Ectodermal cell (in vitro differentiated cells): Measurements from ENCODE around the gene C9orf153.
"Not testable (repeated sequence)": the region's sequence is repeated elsewhere in the genome, so short reads cannot be mapped to it uniquely, and the experiment has no call there.

ENCODE experiments used
- H3K27ac ChIP-seq: 2 replicates; pipeline ENCODE4 v1.7.0; 2013; ENCODE audit warnings: mild to moderate bottlenecking, low read depth, low read length; ENCODE audit not compliant: insufficient read depth, poor library complexity, severe bottlenecking
- H3K27me3 ChIP-seq: 2 replicates; pipeline ENCODE4 v1.7.0; 2013; ENCODE audit warnings: mild to moderate bottlenecking, low read length; ENCODE audit not compliant: insufficient read depth, control insufficient read depth, poor library complexity, severe bottlenecking
- H3K36me3 ChIP-seq: one replicate; pipeline ENCODE4 v1.7.0; 2013; ENCODE audit warnings: low read length; ENCODE audit not compliant: control insufficient read depth, insufficient read depth
- H3K4me1 ChIP-seq: one replicate; pipeline ENCODE4 v1.7.0; 2013; ENCODE audit warnings: low read length; ENCODE audit not compliant: control insufficient read depth, insufficient read depth
- H3K4me3 ChIP-seq: 2 replicates; pipeline ENCODE4 v1.7.0; 2013; ENCODE audit warnings: low read depth, low read length, control low read depth; ENCODE audit not compliant: insufficient read depth
- H3K9me3 ChIP-seq: 2 replicates; pipeline ENCODE4 v1.7.0; 2013; ENCODE audit warnings: mild to moderate bottlenecking, low read length, moderate library complexity; ENCODE audit not compliant: control insufficient read depth
- WGBS, 2 experiments: methylation state at CpG; one replicate each; pipeline ENCODE4 v1.1.7; 2013; ENCODE audit warnings: missing lambda C conversion rate in 2 of 2; 5-methylcytosine and 5-hydroxymethylcytosine counted together

The C9orf153 gene

DNA sequence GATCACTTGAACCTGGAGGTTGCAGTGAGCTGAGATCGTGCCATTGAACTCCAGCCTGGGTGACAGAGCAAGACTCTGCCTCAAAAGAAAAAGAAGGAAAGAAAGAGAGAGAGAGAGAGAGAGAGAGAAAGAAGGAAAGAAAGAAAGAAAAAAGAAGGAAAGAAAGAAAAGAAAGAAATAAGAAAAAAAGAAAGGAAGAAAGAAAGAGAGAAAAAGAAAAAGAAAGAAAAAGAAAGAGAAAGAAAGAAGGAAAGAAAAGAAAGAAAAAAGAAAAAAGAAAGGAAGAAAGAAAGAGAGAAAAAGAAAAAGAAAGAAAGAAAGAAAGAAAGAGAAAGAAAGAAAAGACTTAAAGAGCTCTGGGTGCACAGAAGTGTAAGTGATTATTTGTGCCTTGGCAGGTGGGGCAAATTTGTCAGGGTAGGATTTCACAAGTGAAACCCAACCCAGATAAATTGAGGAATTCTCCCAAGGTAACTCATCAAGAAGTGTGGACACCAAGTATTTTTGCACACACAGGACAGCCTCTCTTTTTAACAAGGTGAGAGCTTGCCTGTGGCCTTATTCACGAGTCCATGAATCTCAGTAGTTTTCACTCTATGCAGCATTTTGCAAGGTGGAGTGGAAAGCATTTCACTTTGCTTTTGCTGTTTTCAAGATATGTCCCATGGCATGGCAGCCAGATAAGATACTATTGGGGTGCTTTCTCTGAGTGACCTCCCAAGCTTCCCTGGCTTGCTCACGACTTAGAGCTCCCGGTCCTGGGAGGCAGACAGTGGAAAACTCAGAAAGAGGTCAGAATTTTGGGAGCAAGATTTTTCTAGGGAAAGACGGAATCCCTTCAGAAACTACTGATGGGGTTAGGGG is 57.8 kb downstream of the C9orf153 start:
- H3K27ac ChIP-seq: no peak overlapping the region

DNA sequence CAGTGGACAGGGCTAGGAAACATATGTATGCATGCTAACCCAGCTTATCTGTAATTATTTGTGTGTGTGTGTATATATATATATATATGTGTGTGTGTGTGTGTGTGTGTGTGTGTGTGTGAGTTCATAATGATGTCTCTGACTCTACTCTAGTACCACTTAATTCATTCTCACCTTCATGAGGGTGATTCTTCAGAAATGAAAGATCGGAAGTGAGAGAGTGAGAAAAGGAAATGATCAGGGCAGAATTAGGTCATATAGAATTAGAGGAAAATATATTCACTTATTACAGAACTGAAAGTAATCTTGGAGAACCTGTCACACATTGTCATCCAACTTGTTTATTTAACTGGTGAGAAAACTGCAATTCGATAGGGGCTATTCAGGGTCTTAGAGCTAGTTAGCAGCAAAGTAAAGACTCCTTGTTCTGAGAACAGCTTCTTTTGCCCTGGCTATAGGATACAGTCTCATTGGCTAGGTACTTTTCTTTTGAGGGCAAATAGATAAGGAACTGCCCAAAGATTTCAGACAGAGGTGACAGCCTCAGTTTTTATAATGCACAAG is 58.8 kb downstream of the C9orf153 start:
- 84 to 90% methylated on average over 1 of the region's 2 CpGs for WGBS, 2 experiments
- Histone ChIP-seq H3K27me3 (no peaks in the 10 kb centered on the region), H3K36me3 (no peaks in the 10 kb centered on the region), H3K27ac (no peak overlapping the region), H3K9me3 (no peaks in the 10 kb centered on the region), H3K4me1 (no peaks in the 10 kb centered on the region), H3K4me3 (no peak overlapping the region)

More for the DNA sequence above, 57.8 kb downstream of the C9orf153 start:
- Histone ChIP-seq H3K4me3 (no peak overlapping the region), H3K4me1 (no peaks in the 10 kb centered on the region), H3K9me3 (no peaks in the 10 kb centered on the region), H3K36me3 (no peaks in the 10 kb centered on the region), H3K27me3 (no peaks in the 10 kb centered on the region)
- 80 to 86% methylated on average over 5 of the region's 5 CpGs for WGBS, 2 experiments

DNA sequence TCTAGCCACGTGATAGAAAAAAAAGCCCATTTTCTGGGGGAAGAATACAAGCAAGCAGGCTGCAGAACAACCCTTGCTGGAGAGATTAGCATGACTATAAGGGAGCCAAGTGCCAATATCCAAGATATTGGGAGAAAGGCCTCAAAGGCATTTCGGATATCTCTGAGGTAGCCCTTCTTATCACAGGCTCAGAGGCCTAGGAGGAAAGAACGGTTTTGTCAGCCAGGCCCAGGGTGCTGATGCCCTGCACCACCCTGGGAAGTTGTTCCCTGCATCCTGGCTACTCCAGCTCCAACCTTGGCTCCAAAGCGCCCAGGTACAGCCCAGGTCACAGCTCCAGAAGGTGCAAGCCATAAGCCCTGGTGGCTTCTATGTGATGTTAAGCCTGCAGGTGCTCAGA is 66.4 kb downstream of the C9orf153 start:
- no peak overlapping the region for H3K27ac ChIP-seq

DNA sequence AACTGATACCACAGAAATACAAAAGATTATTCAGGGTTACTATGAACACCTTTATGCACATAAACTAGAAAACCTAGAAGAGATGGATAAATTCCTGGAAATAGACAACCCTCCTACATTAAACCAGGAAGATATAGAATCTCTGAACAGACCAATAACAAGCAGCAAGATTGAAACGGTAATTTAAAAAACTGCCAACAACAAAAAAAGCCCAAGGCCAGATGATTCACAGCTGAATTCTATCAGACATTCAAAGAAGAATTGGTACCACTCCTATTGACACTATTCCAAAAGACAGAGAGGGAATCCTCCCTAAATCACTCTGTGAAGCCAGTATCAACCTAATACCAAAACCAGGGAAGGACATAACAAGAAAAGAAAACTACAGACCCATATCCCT is 68.8 kb downstream of the C9orf153 start:
- H3K36me3 ChIP-seq, H3K4me3 ChIP-seq, H3K9me3 ChIP-seq, H3K27me3 ChIP-seq, H3K27ac ChIP-seq, H3K4me1 ChIP-seq: not testable (repeated sequence)
- 77 to 96% methylated on average over 1 of the region's 1 CpG for WGBS, 2 experiments

More for the DNA sequence above, 66.4 kb downstream of the C9orf153 start:
- H3K9me3 ChIP-seq: peaks cover 3% of the 10 kb centered on the region
- no peaks in the 10 kb centered on the region for H3K27me3 ChIP-seq
- 91 to 92% methylated on average over 4 of the region's 4 CpGs for WGBS, 2 experiments
- H3K4me3 ChIP-seq: no peak overlapping the region
- H3K36me3 ChIP-seq: no peaks in the 10 kb centered on the region
- H3K4me1 ChIP-seq: no peaks in the 10 kb centered on the region

DNA sequence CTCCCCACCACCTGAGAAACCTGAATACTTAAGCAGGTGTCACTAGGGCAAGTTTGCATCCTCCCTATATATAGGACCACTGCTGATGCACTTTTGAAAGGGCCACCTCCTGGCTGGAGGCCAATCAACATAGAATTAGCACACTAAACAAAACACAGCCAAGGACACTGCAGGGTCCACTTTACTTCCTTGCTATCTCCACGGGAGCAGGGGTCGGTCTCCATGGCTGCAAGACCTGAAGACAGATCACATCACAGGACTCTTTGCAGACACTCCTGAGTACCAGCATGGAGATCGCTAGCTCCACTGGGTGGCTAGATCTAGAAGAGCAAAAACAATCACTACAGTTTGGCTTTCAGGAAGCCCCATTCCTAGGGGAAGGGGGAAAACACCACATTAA is 72.3 kb downstream of the C9orf153 start:
- no peaks in the 10 kb centered on the region for H3K27me3 ChIP-seq
- no peak overlapping the region for H3K4me3 ChIP-seq
- no peaks in the 10 kb centered on the region for H3K4me1 ChIP-seq
- H3K9me3 ChIP-seq: no peaks in the 10 kb centered on the region
- H3K36me3 ChIP-seq: no peaks in the 10 kb centered on the region
- H3K27ac ChIP-seq: no peak overlapping the region
- 20 to 24% methylated on average over 3 of the region's 3 CpGs for WGBS, 2 experiments

DNA sequence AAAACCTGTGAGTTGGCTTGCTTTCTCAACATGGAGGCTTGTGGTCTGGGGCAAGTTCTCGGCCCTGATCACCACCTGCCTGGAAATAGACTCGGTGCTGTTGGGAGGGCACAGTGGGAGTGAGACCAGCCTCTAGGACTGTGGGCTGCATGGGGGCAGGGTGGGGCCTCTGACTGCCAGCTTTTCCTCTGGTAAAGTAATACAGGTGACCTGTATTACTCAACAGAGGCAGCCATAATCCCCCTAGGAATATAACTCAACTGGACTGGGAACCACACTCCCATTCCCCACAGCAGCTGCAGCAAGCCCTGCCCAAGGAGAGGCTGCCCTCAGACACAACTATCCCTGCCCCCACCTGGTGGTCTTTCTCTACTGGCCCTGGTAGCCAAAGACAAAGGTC is 72.8 kb downstream of the C9orf153 start:
- Histone ChIP-seq H3K27ac (no peak overlapping the region), H3K4me1 (no peaks in the 10 kb centered on the region), H3K27me3 (no peaks in the 10 kb centered on the region), H3K4me3 (no peak overlapping the region), H3K36me3 (no peaks in the 10 kb centered on the region), H3K9me3 (no peaks in the 10 kb centered on the region)
- 90% methylated on average over 2 of the region's 2 CpGs for WGBS, 2 experiments

DNA sequence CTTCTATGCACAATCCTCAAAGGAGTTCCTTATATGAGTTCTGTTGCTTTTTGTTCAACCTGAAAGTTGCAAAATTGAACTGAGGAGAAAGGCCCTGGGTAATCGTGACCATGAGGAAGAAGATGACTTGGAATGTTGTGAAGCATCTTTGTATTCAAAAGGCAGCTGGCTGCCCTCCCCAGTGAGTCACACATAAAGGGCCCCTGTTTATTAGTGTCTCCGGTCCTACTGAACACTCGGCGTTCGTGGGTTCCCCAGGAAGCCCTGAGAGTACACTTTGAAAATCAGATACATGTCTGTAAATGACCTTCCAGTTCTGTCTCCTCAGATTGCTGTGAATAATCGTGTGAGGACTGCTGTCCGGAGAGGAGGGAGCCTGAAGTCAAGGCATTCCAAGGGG is 73.6 kb downstream of the C9orf153 start:
- no peaks in the 10 kb centered on the region for H3K27me3 ChIP-seq
- no peak overlapping the region for H3K27ac ChIP-seq
- no peaks in the 10 kb centered on the region for H3K36me3 ChIP-seq
- no peaks in the 10 kb centered on the region for H3K4me1 ChIP-seq
- H3K4me3 ChIP-seq: no peak overlapping the region
- WGBS, 2 experiments: 84 to 90% methylated on average over 7 of the region's 7 CpGs
- H3K9me3 ChIP-seq: no peaks in the 10 kb centered on the region

DNA sequence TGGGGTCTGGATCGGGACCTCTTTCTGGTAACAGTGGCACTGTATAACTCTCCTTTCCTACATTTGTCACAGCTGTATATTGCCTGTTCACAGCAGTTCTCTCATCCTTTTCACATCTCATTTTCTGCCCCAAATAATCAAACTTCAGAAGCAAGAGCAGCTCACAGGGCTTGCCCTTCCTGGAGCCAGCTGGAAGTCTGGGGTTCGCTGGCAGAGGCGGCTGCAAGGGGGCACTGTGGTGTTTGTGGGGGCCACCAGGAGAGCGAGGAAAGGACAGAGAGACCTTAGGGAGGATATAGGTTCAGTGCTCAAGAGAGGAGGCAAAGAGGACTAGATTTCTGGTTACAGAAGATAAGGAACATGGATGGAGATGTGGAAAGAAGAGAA is 75.3 kb downstream of the C9orf153 start:
- H3K36me3 ChIP-seq: no peaks in the 10 kb centered on the region
- no peak overlapping the region for H3K4me3 ChIP-seq
- H3K27ac ChIP-seq: no peak overlapping the region
- H3K4me1 ChIP-seq: no peaks in the 10 kb centered on the region
- no peaks in the 10 kb centered on the region for H3K9me3 ChIP-seq
- WGBS, 2 experiments: 95 to 96% methylated on average over 4 of the region's 4 CpGs
- no peaks in the 10 kb centered on the region for H3K27me3 ChIP-seq

DNA sequence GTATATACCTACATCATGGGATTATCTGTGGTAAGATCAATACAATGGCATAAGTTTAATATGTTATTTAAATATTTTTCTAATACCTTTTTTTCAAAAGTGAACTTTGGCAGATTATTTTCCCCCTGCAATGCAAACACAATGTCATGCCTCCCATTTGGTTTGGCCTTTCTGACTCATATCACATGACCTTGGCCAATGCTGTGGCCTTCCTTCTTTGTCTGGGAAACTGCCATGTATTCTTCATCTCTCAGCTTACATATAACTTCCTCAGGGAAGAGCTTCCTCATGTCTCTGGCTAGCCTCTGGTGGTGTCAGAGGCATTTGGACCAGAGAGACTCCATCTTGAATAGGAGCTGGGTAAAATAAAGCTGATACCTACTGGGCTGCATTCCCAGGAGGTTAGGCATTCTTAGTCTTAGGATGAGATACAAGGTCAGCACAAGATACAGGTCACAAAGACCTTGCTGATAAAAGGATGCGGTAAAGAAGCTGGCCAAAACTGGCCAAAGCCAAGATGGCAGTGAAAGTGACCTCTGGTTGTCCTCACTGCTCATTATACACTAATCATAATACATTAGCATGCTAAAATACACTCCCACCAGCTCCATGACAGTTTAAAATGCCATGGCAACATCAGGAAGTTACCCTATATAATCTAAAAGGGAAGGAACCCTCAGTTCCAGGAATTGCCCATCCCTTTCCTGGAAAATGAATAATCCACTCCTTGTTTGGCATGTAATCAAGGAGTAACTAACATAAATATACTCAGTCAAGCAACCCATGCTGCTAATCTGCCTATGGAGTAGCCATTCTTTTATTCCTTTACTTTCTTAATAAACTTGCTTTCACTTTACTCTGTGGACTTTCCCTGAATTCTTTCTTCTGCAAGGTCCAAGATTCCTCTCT is 76.0 kb downstream of the C9orf153 start:
- H3K4me1 ChIP-seq: no peaks in the 10 kb centered on the region
- no peaks in the 10 kb centered on the region for H3K36me3 ChIP-seq
- H3K4me3 ChIP-seq: no peak overlapping the region
- no peak overlapping the region for H3K27ac ChIP-seq
- no peaks in the 10 kb centered on the region for H3K9me3 ChIP-seq
- 86 to 97% methylated on average over 1 of the region's 1 CpG for WGBS, 2 experiments
- no peaks in the 10 kb centered on the region for H3K27me3 ChIP-seq
